RWPE1 (cell line): ENCODE results near the gene GRK6.

ENCODE experiments used
- CTCF ChIA-PET: fragments of 350-600 bp; sonication (Branson Sonifier 250); formaldehyde crosslinking; extraction: SDS; loops from one replicate; lab custom pipeline; 2021; lab: Yijun Ruan, JAX
- POLR2A ChIA-PET: fragments of 400-600 bp; formaldehyde crosslinking; extraction: SDS; loops from one replicate; lab custom pipeline; 2020; ENCODE audit warnings: antibody characterized with exemption; ENCODE audit not compliant: low non-redundant PET; lab: Yijun Ruan, JAX
- DNase-seq: peaks from one replicate; pipeline ENCODE4 v3.0.0; 2012; ENCODE audit warnings: low spot score
- H3K27ac ChIP-seq: fragments of 450-650 bp; 2 replicates; pipeline ENCODE4 v1.5.1; 2017
- TF ChIP-seq, protein P1 (sequence below): fragments of 450-650 bp; conservative IDR thresholded peaks from 2 replicates; pipeline ENCODE4 v1.5.1; 2017; ENCODE audit warnings: low read depth, mild to moderate bottlenecking

The GRK6 gene

DNA sequence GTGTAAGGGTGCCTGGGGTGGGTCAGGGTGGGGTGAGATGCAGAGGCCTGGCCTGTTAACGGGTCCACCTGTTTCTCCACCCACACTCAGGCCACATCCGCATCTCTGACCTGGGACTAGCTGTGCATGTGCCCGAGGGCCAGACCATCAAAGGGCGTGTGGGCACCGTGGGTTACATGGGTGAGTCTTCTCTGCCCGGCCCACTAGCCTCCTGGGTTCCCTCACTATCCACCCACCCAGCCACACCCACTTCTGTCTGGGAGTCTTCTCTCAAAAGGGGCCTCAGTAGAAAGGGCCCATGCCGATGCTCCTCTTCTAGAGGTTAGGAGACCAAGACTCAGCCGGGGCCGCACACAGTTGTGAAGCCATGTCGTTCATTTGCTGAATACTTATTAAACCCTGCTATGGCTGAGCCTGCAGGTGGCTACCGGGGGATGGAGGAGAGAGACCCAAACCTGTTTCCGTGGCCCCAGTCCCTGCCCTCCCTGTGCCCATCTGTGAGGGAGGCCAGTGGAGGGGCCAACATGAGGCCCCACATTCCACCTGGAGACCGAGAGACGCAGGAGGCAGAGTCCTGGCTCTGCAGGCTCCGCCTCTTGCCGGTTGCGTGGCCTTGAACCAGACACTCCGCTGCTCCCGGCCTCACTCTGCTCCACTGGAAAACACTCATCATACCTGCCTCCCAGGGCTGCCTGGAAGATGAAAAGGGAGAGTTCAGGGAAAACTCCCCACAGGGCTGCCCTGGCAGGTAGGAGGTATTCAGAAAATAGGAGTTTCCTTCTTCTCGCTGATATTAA is 8.7 kb downstream of the GRK6 start:
- no peak for DNase-seq
- ChIA-PET POLR2A (no interaction called here), CTCF (interaction anchor here (0.6 to 1.2 kb wide), 2 partner anchors 33 to 354 kb away, joined by 3 read pairs; no protein-coding TSS in a partner anchor)
- peak overlapping the region; percentile 94 for H3K27ac ChIP-seq
- TF ChIP-seq, protein P1, sequence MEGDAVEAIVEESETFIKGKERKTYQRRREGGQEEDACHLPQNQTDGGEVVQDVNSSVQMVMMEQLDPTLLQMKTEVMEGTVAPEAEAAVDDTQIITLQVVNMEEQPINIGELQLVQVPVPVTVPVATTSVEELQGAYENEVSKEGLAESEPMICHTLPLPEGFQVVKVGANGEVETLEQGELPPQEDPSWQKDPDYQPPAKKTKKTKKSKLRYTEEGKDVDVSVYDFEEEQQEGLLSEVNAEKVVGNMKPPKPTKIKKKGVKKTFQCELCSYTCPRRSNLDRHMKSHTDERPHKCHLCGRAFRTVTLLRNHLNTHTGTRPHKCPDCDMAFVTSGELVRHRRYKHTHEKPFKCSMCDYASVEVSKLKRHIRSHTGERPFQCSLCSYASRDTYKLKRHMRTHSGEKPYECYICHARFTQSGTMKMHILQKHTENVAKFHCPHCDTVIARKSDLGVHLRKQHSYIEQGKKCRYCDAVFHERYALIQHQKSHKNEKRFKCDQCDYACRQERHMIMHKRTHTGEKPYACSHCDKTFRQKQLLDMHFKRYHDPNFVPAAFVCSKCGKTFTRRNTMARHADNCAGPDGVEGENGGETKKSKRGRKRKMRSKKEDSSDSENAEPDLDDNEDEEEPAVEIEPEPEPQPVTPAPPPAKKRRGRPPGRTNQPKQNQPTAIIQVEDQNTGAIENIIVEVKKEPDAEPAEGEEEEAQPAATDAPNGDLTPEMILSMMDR = no peak

DNA sequence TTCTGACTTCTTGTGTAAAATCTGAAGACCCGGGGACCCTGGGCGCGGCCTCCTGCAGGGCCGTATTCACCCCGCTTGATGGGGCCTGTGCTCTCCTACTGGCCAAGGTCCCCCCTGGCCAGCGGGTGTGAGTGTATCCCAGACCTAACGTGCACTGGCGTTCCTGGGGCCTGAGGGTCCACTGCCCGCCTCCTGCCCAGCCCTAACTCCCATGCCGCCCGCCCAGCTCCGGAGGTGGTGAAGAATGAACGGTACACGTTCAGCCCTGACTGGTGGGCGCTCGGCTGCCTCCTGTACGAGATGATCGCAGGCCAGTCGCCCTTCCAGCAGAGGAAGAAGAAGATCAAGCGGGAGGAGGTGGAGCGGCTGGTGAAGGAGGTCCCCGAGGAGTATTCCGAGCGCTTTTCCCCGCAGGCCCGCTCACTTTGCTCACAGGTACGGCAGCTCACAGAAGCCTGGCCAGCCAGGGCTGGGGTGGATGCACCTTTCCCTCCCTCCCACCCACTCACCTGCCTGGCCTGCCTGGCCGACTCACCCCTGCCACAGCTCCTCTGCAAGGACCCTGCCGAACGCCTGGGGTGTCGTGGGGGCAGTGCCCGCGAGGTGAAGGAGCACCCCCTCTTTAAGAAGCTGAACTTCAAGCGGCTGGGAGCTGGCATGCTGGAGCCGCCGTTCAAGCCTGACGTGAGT is 9.5 kb downstream of the GRK6 start:
- H3K27ac ChIP-seq = peak overlapping the region; percentile 94
- POLR2A ChIA-PET = no interaction called here
- TF ChIP-seq, protein P1 = no peak
- CTCF ChIA-PET = interaction anchor here (1.7 to 2.1 kb wide), 2 partner anchors 12 to 19 kb away, joined by 4 to 7 read pairs; no protein-coding TSS in a partner anchor
- DNase-seq = no peak

DNA sequence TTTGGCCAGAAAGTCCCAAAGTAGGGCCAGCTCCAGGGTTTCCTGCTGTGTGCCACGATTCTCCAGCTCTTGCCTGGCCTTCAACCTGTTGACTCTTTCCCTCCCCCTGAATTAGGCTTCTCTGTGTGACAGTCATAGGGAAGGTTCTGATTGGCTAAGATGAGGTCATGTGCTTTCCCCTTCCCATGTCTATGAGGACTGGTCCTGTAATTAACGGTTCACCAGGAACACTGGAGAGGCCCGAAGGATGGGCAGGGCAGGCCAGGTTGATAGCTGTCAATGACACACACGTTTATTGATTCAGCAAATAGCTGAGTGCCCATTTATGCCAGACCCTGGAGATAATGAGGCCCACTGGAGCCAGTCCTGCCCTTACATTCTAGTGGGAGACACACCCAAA is 11.1 kb downstream of the GRK6 start:
- TF ChIP-seq, protein P1 = no peak
- ChIA-PET POLR2A (no interaction called here), CTCF (interaction anchor here (0.7 to 2.1 kb wide), 4 partner anchors 10 to 686 kb away, joined by 3 to 7 read pairs (median 4); no protein-coding TSS in a partner anchor)
- H3K27ac ChIP-seq = peak overlapping the region; percentile 94
- DNase-seq = no peak

DNA sequence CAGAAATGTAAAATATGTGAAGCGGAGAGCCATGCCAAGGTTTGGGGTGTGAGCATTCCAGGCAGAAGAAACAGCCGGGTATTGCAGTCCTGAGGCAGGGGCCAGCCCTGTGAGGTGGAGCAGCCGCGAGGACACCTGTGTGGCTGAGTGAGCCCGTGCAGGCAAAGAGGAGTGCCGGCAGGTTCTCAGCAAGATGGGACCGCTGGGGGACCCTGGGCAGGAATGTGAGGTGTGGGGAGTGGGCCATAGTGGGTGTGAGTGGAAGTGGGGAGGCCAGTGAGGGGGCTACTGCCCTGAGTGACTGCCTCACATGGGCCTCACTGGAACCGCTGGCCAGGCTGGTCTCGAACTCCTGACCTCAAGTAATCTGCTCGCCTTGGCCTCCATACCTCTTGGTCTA is 12.0 kb downstream of the GRK6 start:
- H3K27ac ChIP-seq = peak overlapping the region; percentile 94
- DNase-seq = no peak
- CTCF ChIA-PET = interaction anchor here (12.5 kb wide), 1 partner anchor 35 kb away, joined by 148 read pairs; no protein-coding TSS in a partner anchor
- POLR2A ChIA-PET = no interaction called here
- TF ChIP-seq, protein P1 = no peak

DNA sequence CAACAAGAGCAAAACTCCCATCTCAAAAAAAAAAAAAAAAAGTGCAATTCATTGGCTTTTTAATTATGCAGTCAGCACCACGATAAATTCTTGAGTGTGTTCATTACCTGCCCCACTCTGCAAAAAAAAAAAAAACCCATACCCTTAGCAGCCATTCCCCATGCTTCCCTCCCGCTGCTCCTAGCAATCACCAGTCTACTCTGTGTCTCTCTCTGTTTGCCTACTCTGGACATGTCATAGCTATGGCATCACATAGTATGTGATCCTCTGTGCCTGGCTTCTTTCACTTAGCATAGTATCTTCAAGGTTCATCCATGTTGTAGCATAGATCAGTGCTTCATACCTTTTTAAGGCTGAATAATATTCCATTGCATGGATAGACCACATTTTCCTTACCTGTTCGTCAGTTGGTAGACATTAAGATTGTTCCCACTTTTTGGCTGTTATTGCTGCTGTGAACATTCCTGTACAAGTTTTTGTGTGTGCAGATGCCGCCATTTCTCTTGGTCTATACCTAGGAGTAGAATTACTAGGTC is 13.1 kb downstream of the GRK6 start:
- H3K27ac ChIP-seq = no peak overlapping the region
- DNase-seq = no peak
- TF ChIP-seq, protein P1 = no peak
- POLR2A ChIA-PET = no interaction called here
- CTCF ChIA-PET = interaction anchor here (0.5 to 12.5 kb wide), 3 partner anchors 14 to 36 kb away, joined by 3 to 148 read pairs (median 4); no protein-coding TSS in a partner anchor

DNA sequence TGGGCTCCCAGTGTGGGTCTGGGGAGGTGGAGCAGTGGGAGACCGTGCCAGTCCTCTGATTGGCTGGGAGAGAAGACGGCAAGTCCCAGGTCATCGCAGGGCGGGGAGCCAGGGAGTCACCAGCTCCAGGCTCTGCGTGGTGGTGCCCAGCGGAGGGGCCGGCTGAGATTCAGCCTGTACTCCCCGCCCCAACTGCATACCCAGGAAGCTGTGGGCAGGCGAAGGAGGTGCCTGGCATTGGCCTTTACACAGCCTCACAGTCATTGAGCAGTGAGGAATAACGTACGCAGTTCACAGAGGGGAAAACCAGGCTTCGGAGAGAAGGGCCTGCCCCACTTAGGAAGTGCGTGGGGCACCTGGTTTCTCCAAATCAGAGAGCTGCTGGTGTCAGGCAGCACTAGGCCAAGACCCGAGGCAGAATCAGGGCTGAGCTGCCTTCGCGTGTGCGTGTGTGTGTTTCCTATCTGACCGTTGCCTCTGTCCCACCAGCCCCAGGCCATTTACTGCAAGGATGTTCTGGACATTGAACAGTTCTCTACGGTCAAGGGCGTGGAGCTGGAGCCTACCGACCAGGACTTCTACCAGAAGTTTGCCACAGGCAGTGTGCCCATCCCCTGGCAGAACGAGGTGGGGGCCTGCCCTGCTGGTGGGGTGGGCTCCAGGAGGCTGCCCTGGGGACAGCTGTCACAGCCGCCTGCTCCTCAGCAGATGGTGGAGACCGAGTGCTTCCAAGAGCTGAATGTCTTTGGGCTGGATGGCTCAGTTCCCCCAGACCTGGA is 13.9 kb downstream of the GRK6 start:
- no peak for DNase-seq
- H3K27ac ChIP-seq = peak overlapping the region; percentile 88
- ChIA-PET POLR2A (no interaction called here), CTCF (interaction anchor here (0.6 to 12.5 kb wide), 5 partner anchors 11 to 122 kb away, joined by 3 to 148 read pairs (median 4); no protein-coding TSS in a partner anchor)
- TF ChIP-seq, protein P1 = no peak
